HUES64 (cell line): ENCODE measurements around the gene TCL1B.
"Not testable (repeated sequence)": the region's sequence is repeated elsewhere in the genome, so short reads cannot be mapped to it uniquely, and the experiment has no call there.

Experiments used
- H3K27ac ChIP-seq: 2 replicates; pipeline ENCODE4 v1.7.0; 2013; ENCODE audit warnings: low read depth, low read length, inconsistent platforms
- H3K27me3 ChIP-seq: 2 replicates; pipeline ENCODE4 v1.6.1; 2013; ENCODE audit warnings: mild to moderate bottlenecking, low read length; ENCODE audit not compliant: insufficient read depth
- H3K36me3 ChIP-seq: 2 replicates; pipeline ENCODE4 v1.6.1; 2013; ENCODE audit warnings: mild to moderate bottlenecking, low read length; ENCODE audit not compliant: insufficient read depth
- H3K4me1 ChIP-seq: 2 replicates; pipeline ENCODE4 v1.6.1; 2013; ENCODE audit warnings: mild to moderate bottlenecking, low read length, moderate library complexity; ENCODE audit not compliant: insufficient read depth
- H3K4me3 ChIP-seq: 2 replicates; pipeline ENCODE4 v1.5.1; 2013; ENCODE audit warnings: mild to moderate bottlenecking, low read length, moderate library complexity
- H3K9ac ChIP-seq: 2 replicates; pipeline ENCODE4 v1.6.1; 2013; ENCODE audit warnings: mild to moderate bottlenecking, low read depth, low read length
- H3K9me3 ChIP-seq: 2 replicates; pipeline ENCODE4 v1.6.1; 2013; ENCODE audit warnings: low read depth, low read length; ENCODE audit not compliant: insufficient read depth
- WGBS: fragments of 150-250, 120-280 bp; methylation state at CpG from one replicate; pipeline ENCODE4 v1.1.7; 2013; ENCODE audit warnings: missing lambda C conversion rate; 5-methylcytosine and 5-hydroxymethylcytosine counted together

The TCL1B gene

DNA sequence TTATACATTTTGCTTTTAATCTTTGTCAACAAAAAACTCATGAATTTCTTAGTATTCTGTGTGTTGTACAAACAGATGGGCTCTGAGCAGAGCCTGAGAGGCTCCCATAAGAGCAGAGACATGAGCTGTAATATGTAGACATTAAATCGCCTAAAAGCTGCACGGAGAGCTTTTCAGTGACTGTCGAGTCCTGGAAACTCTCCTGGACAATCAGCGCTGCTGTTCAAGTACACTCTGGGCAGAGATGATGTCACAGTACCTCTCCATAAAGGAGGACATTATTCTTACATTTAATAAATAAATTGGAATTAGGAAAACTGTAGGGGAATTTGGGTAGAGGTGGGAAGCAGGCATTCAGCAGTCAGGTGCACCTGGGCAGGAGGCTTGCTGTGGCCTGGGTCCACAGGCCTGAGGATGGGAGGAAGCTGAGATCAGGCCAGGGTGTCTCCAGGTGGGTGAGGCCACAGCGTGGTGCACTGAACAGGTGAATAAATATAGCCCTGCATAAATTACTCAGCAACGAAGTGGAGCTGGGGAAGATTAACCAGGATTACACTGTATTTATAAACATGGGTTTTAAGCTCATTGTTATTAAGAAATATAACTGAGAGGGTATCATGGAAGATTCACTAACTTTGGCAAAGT lies 41.0 kb downstream of the TCL1B start:
- Histone ChIP-seq H3K9ac (no peak overlapping the region), H3K9me3 (peaks cover 7% of the 10 kb centered on the region; the same call in 1 of the 2 replicates), H3K27ac (no peak overlapping the region), H3K4me1 (no peaks in the 10 kb centered on the region), H3K4me3 (no peak overlapping the region), H3K36me3 (no peaks in the 10 kb centered on the region), H3K27me3 (no peaks in the 10 kb centered on the region)
- WGBS: 73% methylated on average over 6 of the region's 6 CpGs

DNA sequence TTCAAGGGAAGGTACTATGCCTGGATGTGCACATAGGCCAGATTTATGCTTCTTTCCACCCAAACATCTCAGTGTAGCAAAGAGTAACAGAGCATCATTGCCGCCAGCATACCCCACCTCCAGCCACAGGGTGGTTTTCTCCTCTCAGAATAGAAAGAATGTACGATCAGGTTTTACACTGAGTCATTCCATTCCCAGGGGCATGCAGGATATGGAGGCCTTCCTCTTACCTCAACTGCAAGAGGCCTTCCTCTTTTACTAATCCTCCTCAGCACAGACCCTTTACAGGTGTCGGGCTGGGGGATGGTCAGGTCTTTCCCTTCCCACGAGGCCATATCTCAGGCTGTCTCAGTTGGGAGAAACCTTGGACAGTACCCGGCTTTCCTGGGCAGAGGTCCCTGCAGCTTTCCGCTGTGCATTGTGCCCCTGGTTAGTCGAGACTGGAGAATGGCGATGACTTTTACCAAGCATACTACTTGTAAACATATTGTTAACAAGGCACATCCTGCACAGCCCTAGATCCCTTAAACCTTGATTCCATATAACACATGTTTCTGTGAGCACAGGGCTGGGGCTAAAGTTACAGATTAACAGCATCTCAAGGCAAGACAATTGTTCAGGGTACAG lies 43.3 kb downstream of the TCL1B start:
- H3K4me3 ChIP-seq, H3K36me3 ChIP-seq, H3K9me3 ChIP-seq, H3K27me3 ChIP-seq, H3K9ac ChIP-seq, H3K27ac ChIP-seq, H3K4me1 ChIP-seq: not testable (repeated sequence)
- WGBS: 80% methylated on average over 8 of the region's 8 CpGs

DNA sequence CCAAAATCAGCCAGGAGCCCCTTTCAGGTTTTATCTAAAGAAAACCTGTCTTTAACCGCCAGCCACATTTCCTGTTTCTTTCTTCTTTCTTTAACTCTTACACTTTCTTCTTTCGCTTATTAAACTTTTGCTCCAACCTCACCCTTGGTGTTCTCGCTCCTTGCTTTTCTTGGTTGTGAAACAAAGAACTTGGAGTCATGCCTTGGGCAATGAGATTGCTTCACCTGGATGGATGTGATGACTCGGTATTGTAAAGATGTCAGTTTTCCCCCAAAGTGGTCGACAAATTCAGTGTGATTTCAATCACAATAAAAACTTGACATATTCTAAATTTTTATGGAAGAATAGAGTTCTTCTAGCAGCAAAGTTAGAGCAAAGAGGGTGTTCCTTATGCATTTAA lies 43.9 kb downstream of the TCL1B start:
- no peak overlapping the region for H3K9ac ChIP-seq
- whole genome bisulfite sequencing: 91% methylated on average over 4 of the region's 5 CpGs

DNA sequence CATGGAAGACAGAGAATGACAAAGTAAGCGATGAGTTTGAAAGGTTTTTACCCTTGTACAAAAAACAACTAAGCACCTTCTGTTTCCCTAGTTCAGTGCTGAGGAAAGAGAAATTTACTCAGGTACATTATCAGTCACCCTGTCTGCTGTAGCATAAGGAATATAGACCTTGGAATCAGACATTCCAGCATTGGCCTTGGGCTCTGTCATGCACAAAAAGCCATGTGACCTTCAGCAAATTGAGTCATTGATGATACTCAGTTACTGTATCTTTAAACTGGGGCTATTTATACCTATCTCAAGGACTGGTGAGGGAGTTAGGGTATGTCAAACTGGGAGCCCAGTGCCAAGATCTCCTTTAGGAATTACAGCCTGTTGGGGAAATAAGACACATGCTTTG lies 47.0 kb downstream of the TCL1B start:
- H3K9me3 ChIP-seq: peaks cover 7% of the 10 kb centered on the region; the same call in 1 of the 2 replicates
- no peaks in the 10 kb centered on the region for H3K27me3 ChIP-seq
- H3K9ac ChIP-seq: no peak overlapping the region
- no peaks in the 10 kb centered on the region for H3K4me1 ChIP-seq
- 100% methylated on average over 1 of the region's 1 CpG for WGBS
- H3K36me3 ChIP-seq: no peaks in the 10 kb centered on the region
- H3K4me3 ChIP-seq: no peak overlapping the region
- H3K27ac ChIP-seq: no peak overlapping the region

More for the DNA sequence above, 43.9 kb downstream of the TCL1B start:
- no peaks in the 10 kb centered on the region for H3K27me3 ChIP-seq
- no peak overlapping the region for H3K27ac ChIP-seq
- H3K9me3 ChIP-seq: peaks cover 7% of the 10 kb centered on the region; the same call in 1 of the 2 replicates
- H3K4me1 ChIP-seq: no peaks in the 10 kb centered on the region
- H3K36me3 ChIP-seq: no peaks in the 10 kb centered on the region
- H3K4me3 ChIP-seq: no peak overlapping the region

DNA sequence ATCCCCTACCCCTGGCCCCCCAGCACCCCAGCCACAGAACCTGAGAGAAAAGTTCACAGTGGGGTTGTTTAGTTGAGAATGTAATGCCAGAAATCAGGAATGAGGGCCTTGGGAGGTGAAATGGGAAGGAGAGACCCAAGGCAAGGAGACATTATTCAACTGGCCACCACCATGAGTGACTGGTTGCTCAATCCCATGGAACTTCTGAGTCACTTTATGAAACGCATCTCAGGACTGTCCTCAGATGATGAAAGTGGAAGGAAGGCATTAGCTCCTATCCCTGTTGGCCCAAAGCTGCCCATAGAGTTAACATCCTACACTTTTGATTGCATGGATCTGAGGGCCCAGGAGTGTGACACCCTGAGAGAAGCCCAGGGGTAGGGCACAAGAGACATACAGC lies 53.1 kb downstream of the TCL1B start:
- Histone ChIP-seq H3K9me3 (no peaks in the 10 kb centered on the region), H3K36me3 (no peaks in the 10 kb centered on the region), H3K9ac (no peak overlapping the region), H3K27me3 (no peaks in the 10 kb centered on the region), H3K4me1 (no peaks in the 10 kb centered on the region), H3K4me3 (no peak overlapping the region), H3K27ac (no peak overlapping the region)
- WGBS: 96% methylated on average over 1 of the region's 1 CpG

DNA sequence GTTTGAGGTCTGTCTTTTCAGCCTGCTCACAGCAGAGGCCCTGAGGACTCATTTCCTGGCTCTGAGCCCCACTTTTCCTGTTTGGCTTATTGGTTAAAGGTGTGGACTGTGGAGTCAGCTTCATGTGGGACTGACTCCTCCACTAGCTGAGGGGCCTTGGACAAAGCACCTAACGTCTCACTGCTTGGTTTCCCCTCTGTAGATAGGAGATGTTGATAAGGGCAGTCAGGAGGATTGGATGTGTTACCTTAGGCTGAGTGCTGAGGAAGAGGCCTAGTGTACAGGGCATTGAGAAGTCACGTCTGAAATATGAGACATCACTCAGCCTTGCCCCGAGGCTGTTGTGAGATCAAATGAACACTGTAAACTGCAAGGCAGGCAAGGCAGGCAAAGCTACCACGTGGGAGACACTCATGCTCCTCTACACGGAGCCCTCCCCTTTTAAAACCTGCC lies 54.8 kb downstream of the TCL1B start:
- H3K4me1 ChIP-seq: no peaks in the 10 kb centered on the region
- H3K4me3 ChIP-seq: no peak overlapping the region
- no peak overlapping the region for H3K27ac ChIP-seq
- H3K36me3 ChIP-seq: no peaks in the 10 kb centered on the region
- 70% methylated on average over 5 of the region's 5 CpGs for WGBS
- no peaks in the 10 kb centered on the region for H3K9me3 ChIP-seq
- no peaks in the 10 kb centered on the region for H3K27me3 ChIP-seq
- no peak overlapping the region for H3K9ac ChIP-seq

DNA sequence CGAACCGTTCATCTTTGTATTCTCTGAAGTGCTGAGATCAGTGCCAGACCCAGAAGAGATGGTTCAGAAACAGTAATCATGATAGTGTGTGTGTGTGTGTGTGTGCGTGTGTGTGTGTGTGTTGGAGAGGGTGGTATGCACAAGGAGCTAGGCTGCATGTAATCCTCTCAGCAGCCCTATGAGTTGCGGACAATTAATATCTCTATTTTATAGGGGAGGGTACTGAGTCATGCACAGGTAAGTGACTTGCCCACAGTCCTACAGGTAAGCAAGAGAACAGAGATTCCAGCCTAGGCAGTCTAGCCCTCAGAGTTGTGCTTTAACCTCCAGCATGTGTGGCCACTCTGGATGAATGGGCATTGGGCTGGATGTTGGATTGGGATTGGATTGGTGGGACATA lies 55.6 kb downstream of the TCL1B start:
- Histone ChIP-seq H3K4me3 (no peak overlapping the region), H3K27me3 (no peaks in the 10 kb centered on the region), H3K36me3 (no peaks in the 10 kb centered on the region), H3K9me3 (no peaks in the 10 kb centered on the region), H3K27ac (no peak overlapping the region), H3K4me1 (no peaks in the 10 kb centered on the region), H3K9ac (no peak overlapping the region)
- 81% methylated on average over 4 of the region's 4 CpGs for WGBS
